Ovary (tissue), 9 donors: ENCODE data around the gene ARHGAP8. TPM values are rescaled to one million over a fixed set of nuclear protein-coding genes. Genes with fewer than 3 reads are reported as not detected.
A peak's percentile ranks its signal among the peaks of the same experiment; 100 is the strongest.

Experiments used
- DNase-seq, 5 donors: peaks; one replicate each; pipeline ENCODE4 v3.0.0-alpha.2; 2019 to 2020
- H3K27ac ChIP-seq, 2 donors: fragments of 200-600 bp; one replicate each; pipeline versions ENCODE4 v1.5.1 to v1.8.0; 2019 to 2022
- H3K27me3 ChIP-seq: fragments of 200-600 bp; one replicate; pipeline ENCODE4 v1.8.0; 2022
- H3K36me3 ChIP-seq: fragments of 200-600 bp; sonication (generic); one replicate; pipeline ENCODE4 v1.5.1; 2019
- H3K4me1 ChIP-seq: one replicate; pipeline ENCODE4 v1.8.1; 2013; ENCODE audit warnings: mild to moderate bottlenecking, moderate library complexity; ENCODE audit not compliant: insufficient read depth
- H3K4me3 ChIP-seq: fragments of 200-600 bp; sonication (generic); one replicate; pipeline ENCODE4 v1.5.1; 2017
- H3K9me3 ChIP-seq, 2 donors: fragments of 200-600 bp in 1 of 2; sonication (generic) in 1 of 2; one replicate each; pipeline versions ENCODE4 v1.5.1 to v1.8.1; 2013 to 2019; ENCODE audit warnings: mild to moderate bottlenecking in 1 of 2, moderate library complexity in 1 of 2
- CTCF ChIP-seq, 3 donors: fragments of 450-650 bp in 2 of 3; fragments of 200-600 bp in 1 of 3; IDR thresholded peaks; one replicate each; pipeline versions ENCODE4 v1.5.1 to v1.8.0; 2016 to 2022; ENCODE audit warnings: antibody characterized with exemption in 3 of 3, mild to moderate bottlenecking in 1 of 3
- EP300 ChIP-seq: sonication (generic); formaldehyde crosslinking; IDR thresholded peaks from one replicate; pipeline ENCODE4 v1.6.1; 2017; ENCODE audit warnings: antibody characterized with exemption
- POLR2A ChIP-seq: fragments of 450-650 bp; IDR thresholded peaks from one replicate; pipeline ENCODE4 v1.6.1; 2017; ENCODE audit warnings: antibody characterized with exemption, mild to moderate bottlenecking, moderate library complexity
- WGBS, 3 donors: extraction: QIAGEN DNeasy Blood & Tissue Kit in 1 of 3; methylation state at CpG; one replicate each; pipeline versions ENCODE4 v1.1.5 to v1.1.7; 2013 to 2017; 5-methylcytosine and 5-hydroxymethylcytosine counted together
- intact Hi-C, 4 donors: fragments of 100-400 bp; cut with DNase I; formaldehyde crosslinking; loops; one replicate each; pipeline versions ENCODE4 v1.11.0 to v1.15.1; 2022 to 2023
- polyA plus RNA-seq, 2 donors: library from polyadenylated mRNA; stranded (reverse); fragments of 200-250 nt in 1 of 2; fragments of 350-450 nt in 1 of 2; fragmentation: Illumina TruSeq in 1 of 2; extraction: RNeasy Lipid Tissue Mini Kit (QIAGEN cat#74804) in 1 of 2; gene quantifications; one replicate each; pipeline ENCODE4 v1.2.3, GENCODE V29; 2013 to 2014
- total RNA-seq, 7 donors: library from RNA; depleted of rRNA in 2 of 7; stranded (reverse); fragments of >200 nt in 2 of 7; fragmentation: NEBNext Ultra II Directional in 3 of 7; extraction: Animal tissue kit (Norgen Biotek cat#: 25700) in 3 of 7; gene quantifications; one replicate each; pipeline versions ENCODE4 v1.1.0 to v1.2.4, GENCODE V29; 2016 to 2023
- donor health status: DM: no; HTN: no; CAD: no; lungs with moderate emphysema.
- donor health status: DM: no; HTN: no; CAD: no.
- donor health status: Bipolar disorder and iron deficiency.
- donor health status: DM: yes; HTN: yes; CAD: no.
- donor health status: DM: no; HTN: no; CAD: no.
- donor health status: DM: yes; HTN: yes; CAD: no.

The ARHGAP8 gene
- total and polyA plus RNA-seq, 9 donors, result 0.45 to 23.8 (median 2.1) TPM

- intact Hi-C loops, result no loop called here
- Histone ChIP-seq H3K27ac (no peak overlapping the region), H3K4me1 (no peaks in the 10 kb centered on the region), H3K4me3 (no peak overlapping the region), H3K36me3 (no peaks in the 10 kb centered on the region), H3K27me3 (no peaks in the 10 kb centered on the region), H3K9me3 (no peaks in the 10 kb centered on the region)
- 36 to 74% (median 46%) methylated on average over 7 of the region's 7 CpGs for WGBS, 3 donors
- TF ChIP-seq POLR2A (no peak), EP300 (no peak), CTCF (IDR thresholded peaks at IDR 0.05) (no peak)
- DNase-seq, result peak in 1 of 5 donors; percentile 21
These were observed 141.3 kb downstream of the ARHGAP8 start for GRCh38 chr22:44893731-44894080.

GRCh38 chr22:44894321-44894720 is 141.9 kb downstream of the ARHGAP8 start:
- H3K4me1 ChIP-seq, result no peaks in the 10 kb centered on the region
- WGBS, 3 donors, result 77 to 89% (median 80%) methylated on average over 12 of the region's 12 CpGs
- H3K27ac ChIP-seq, result no peak overlapping the region
- no peaks in the 10 kb centered on the region for H3K9me3 ChIP-seq
- H3K36me3 ChIP-seq, result no peaks in the 10 kb centered on the region
- no peaks in the 10 kb centered on the region for H3K27me3 ChIP-seq
- TF ChIP-seq CTCF (IDR thresholded peaks at IDR 0.05) (no peak), POLR2A (no peak), EP300 (no peak)
- no peak overlapping the region for H3K4me3 ChIP-seq
- DNase-seq, result peak in 1 of 5 donors; percentile 17
- intact Hi-C loops, result no loop called here

- Histone ChIP-seq H3K27me3 (no peaks in the 10 kb centered on the region), H3K4me3 (no peak overlapping the region), H3K36me3 (no peaks in the 10 kb centered on the region), H3K9me3 (no peaks in the 10 kb centered on the region), H3K4me1 (no peaks in the 10 kb centered on the region), H3K27ac (no peak overlapping the region)
- no peak for DNase-seq
- 90 to 91% (median 90%) methylated on average over 13 to 14 of the region's 14 CpGs for WGBS, 3 donors
- intact Hi-C loops, result no loop called here
- no peak for TF ChIP-seq CTCF (IDR thresholded peaks at IDR 0.05)
- TF ChIP-seq POLR2A, result no peak
- TF ChIP-seq EP300, result no peak
These were observed 142.4 kb downstream of the ARHGAP8 start for GRCh38 chr22:44894782-44895181.

GRCh38 chr22:44895296-44896055 is 143.1 kb downstream of the ARHGAP8 start:
- H3K27me3 ChIP-seq, result no peaks in the 10 kb centered on the region
- H3K27ac ChIP-seq, result no peak overlapping the region
- no peaks in the 10 kb centered on the region for H3K9me3 ChIP-seq
- H3K4me3 ChIP-seq, result no peak overlapping the region
- intact Hi-C loops, result no loop called here
- no peaks in the 10 kb centered on the region for H3K4me1 ChIP-seq
- H3K36me3 ChIP-seq, result no peaks in the 10 kb centered on the region
- TF ChIP-seq CTCF (IDR thresholded peaks at IDR 0.05) (no peak), POLR2A (no peak), EP300 (no peak)
- peak in 1 of 5 donors; percentile 20 for DNase-seq
- WGBS, 3 donors, result 91 to 97% (median 95%) methylated on average over 23 of the region's 23 CpGs
